GM12891 (cell line): ENCODE data around the gene SENP8.

Experiments
- PAX5 ChIP-seq: IDR thresholded peaks from 2 replicates; pipeline ENCODE4 v1.6.1; 2011; ENCODE audit warnings: low read length, moderate library complexity, mild to moderate bottlenecking; ENCODE audit not compliant: insufficient read depth, severe bottlenecking
- POLR2A ChIP-seq: IDR thresholded peaks from 2 replicates; pipeline ENCODE4 v1.6.1; 2011; ENCODE audit warnings: low read depth, low read length, control low read depth
- POLR2AphosphoS5 ChIP-seq: IDR thresholded peaks from 2 replicates; pipeline ENCODE4 v1.6.1; 2011; ENCODE audit warnings: low read depth, low read length, control low read depth
- SPI1 ChIP-seq: IDR thresholded peaks from 2 replicates; pipeline ENCODE4 v1.6.1; 2011; ENCODE audit warnings: low read depth, low read length, control low read depth
- TAF1 ChIP-seq: IDR thresholded peaks from 2 replicates; pipeline ENCODE4 v1.6.1; 2011; ENCODE audit warnings: low read depth, low read length, control low read depth

DNA sequence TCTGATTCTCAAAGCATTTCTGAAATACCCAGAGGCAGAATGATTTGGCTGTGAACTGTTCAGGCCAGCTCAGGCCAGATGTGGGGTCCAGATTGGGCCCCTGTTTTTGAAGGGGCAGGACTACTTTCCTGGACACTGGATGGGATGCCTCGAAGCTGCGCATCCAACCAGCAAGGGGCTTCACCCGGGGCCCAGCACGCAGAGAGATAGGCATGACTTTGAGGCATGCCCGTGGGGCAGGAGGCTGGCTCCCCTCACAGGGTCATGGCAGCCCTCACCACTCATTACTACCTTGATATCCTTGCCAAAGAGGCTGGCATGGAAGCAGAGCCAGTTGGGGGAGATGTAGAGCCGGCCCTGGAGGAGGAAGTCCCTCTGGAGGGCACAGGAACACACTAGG lies 49.2 kb downstream of the SENP8 start:
- no peak for TF ChIP-seq POLR2AphosphoS5
- no peak for TF ChIP-seq POLR2A
- no peak for TF ChIP-seq TAF1
- no peak for TF ChIP-seq SPI1
- no peak for TF ChIP-seq PAX5
